GM18508 (cell line): ENCODE data around the gene PRKCA.
"Not testable (repeated sequence)": the region's sequence is repeated elsewhere in the genome, so short reads cannot be mapped to it uniquely, and the experiment has no call there.

ENCODE experiments used
- ATAC-seq: cut with Tn5 transposase; IDR thresholded peaks from one replicate; pipeline ENCODE4 v1.9.1; 2021; ENCODE audit warnings: moderate number of reproducible peaks; ENCODE audit not compliant: insufficient read depth, unreplicated experiment

The PRKCA gene

GRCh38 chr17:66301864-66302741 lies at the start of gene PRKCA:
Gene PRKCA (plus strand): TSS chr17:66302613.
- no peak for ATAC-seq

GRCh38 chr17:66253458-66253857 lies 49.0 kb upstream of the PRKCA start:
- ATAC-seq = not testable (repeated sequence)

- no peak for ATAC-seq
Measured at GRCh38 chr17:66255112-66255511, 47.3 kb upstream of the PRKCA start.

- ATAC-seq = no peak
Measured at GRCh38 chr17:66255527-66255971, 46.9 kb upstream of the PRKCA start.

- ATAC-seq = no peak
Measured at GRCh38 chr17:66260275-66260674, 42.1 kb upstream of the PRKCA start.

DNA sequence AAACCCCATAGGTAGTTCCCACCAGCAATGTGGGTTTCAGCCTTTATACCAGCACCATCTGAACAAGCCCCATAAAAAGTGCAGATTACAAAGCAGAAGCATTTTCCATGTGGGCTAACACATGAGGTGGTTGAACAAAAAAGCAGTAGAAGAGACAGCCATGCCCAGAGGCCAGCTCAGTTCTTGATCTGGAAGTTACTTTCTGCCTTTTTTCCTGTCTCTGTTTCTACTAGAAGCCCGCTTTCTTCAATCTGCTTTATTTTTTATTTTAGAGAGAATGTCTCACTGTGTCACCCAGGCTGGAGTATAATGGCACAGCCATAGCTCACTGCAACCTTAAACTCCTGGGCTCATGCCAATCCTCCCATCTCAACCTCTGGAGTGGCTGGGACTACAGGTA lies 41.7 kb upstream of the PRKCA start:
- no peak for ATAC-seq

GRCh38 chr17:66262767-66263166 lies 39.6 kb upstream of the PRKCA start:
- no peak for ATAC-seq

DNA sequence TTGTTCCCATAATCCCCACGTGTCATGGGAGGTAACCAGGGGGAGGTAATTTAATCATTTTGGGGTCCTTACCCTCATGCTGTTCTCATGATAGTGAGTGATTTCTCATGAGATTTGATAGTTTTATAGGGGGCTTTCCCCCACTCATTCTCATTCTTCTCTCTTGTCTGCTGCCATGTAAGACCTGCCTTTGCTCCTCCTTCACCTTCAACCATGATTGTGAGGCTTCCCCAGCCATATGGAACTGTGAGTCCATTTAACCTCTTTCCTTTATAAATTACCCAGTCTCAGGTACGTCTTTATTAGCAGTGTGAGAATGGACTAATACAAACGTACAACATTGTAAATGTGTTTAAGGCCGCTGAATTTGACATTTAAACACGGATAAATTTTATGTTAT lies 37.7 kb upstream of the PRKCA start:
- no peak for ATAC-seq

- ATAC-seq = no peak
Measured at GRCh38 chr17:66268247-66268927, 34.0 kb upstream of the PRKCA start.

- ATAC-seq = no peak
Measured at GRCh38 chr17:66270106-66270505, 32.3 kb upstream of the PRKCA start.

DNA sequence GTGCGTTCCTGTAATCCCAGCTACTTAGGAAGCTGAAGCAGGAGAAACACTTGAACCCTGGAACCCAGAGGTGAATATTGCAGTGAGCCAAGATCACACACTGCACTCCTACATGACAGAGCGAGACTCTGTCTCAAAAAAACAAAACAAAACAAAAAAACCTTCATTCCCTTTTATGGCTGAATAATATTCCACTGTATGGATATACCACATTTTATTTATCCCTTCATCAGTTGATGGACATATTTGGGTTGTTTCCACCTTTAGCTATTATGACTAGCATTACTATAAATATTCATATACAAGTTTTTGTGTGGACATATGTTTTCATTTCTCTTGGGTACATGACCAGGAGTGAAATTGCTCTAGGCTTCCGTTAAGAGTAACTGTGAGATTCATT lies 30.9 kb upstream of the PRKCA start:
- no peak for ATAC-seq

DNA sequence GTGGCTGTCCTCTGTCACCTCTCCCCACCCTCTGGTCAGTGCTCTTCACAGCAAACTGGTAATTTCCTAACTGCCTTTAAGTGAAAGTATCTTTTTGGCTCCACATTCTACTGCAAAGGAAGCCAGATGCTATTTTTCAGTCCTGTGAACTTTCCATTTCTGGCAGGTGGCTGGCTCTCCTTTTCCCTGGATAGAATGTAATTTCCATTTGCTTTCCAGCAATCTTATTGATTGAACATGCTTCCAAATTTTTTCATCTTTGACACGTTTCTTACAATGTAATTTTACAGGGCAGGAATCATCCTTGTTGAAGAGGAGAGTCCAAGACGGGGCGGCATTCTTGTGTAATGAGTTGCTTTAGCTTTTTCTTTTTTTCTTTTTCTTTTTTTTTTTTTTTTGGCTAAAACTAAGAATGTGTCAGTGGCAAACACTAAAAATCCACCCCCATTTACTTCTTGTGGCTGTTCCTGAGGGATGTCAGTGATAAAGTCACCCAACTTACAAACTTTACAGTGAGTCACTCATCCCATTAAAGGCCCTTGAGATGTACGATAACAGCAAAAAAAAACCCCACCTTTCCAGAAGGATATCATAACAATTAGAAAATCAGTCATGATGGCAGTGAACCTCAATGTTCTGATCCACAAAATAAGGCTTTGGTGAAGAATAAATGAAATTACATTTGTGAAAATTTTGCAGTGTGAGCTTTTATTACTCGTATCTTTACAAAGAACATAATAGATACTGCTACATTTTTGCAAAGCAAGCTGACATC lies 29.4 kb upstream of the PRKCA start:
- no peak for ATAC-seq

GRCh38 chr17:66273586-66273848 lies 28.9 kb upstream of the PRKCA start:
- no peak for ATAC-seq

- no peak for ATAC-seq
Measured at GRCh38 chr17:66275651-66276050, 26.8 kb upstream of the PRKCA start.

DNA sequence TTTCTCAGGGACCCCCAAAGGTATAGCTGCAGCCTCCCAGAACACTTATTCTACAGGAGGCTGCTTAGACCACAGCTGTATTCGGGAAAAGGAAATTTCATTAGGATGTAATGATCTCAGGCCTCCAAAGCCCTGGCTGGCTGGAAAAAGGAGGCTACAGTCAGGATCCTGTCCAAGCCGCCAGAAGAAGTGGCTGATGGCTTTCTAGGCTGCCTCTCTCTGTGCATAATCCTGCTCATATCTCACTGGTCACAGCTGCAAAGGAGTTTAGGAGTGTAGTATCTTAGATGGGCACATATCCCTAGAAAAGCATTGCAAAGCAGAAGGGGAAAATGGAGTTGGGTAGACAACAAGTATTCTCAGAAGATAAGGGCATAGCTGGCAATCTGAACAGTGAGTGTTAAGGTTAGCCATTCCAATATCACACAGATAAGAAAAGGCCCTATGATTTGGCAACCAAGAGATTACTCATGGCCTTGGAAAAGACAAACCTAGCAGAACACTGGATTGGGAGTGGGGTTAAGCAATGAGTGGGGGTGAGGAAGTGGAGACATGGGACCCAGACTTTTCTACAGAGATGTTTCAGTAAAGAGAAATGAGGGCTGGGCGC lies 26.0 kb upstream of the PRKCA start:
- no peak for ATAC-seq

DNA sequence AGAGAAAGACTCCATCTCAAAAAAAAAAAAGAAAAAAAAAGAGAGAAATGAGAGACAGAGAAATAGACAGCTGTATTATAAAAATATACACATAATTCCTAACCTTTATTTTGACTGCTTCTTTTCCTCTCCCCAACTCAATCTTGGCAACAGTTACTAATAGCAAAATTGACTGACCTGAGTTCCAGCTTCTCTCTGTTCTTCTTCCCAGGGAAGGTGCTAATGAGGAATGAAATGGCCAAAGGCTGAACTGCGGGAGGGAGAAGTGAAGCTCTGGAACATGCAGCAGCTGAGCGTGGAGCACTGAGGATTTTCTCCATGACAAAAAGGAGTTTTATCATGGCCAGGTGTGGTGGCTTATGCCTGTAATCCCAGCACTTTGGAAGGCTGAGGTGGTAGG lies 25.2 kb upstream of the PRKCA start:
- ATAC-seq = no peak

- no peak for ATAC-seq
Measured at GRCh38 chr17:66281661-66282369, 20.6 kb upstream of the PRKCA start.

DNA sequence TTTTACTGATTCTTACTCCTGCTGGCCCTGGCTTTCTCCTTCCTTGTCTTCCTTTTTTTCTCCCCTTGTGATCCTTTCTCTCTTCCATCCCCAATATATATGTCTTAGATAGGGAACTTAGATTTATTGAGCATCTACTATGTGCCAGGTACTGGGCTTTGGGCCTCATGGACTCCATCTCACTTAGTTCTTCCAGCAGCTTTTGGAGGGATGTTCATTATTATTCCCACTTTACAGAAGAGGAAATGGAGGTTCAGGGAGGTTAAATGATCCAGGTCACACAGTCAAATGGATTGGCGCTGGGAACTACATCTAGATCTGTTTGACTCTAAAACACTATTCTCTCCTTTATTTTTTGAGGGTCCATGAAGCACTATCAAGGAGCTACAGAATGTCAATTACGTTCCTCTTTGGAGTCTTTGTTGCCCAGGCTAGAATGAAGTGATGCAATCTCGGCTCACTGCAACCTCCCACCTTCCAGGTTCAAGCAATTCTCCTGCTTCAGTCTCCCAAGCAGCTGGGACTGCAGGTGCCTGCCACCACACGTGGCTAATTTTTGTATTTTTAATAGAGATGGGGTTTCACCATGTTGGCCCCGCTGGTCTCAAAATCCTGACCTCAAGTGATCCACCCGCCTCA lies 19.0 kb upstream of the PRKCA start:
- ATAC-seq = no peak

DNA sequence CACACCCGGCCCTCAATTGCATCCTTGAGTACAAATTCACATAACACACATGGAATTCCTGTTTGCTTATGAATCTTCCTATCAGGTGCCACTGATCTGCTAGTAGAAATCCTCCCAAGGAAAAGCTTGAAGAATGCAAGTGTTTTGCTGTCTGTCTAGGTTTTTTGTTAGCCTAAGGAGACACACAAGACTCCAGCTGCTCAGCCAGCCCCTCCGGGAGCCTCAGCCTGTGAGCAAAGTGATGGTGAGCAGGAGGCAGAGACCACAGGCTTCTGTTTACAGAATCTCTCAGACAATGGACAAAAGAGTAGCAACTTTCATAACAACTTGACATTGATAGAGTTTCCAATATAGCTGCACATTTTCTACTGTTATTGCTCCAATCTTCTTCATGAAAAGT lies 18.4 kb upstream of the PRKCA start:
- no peak for ATAC-seq

GRCh38 chr17:66285149-66285548 lies 17.3 kb upstream of the PRKCA start:
- no peak for ATAC-seq
